Activated CD4-positive, CD25-positive, alpha-beta regulatory T cell treated with anti-CD3 and anti-CD28 coated beads, Interleukin-2, amount 50 U/mL, for 24 hours (primary cell): ENCODE measurements around the gene AFAP1L2.

ENCODE experiments used
- ATAC-seq, 2 donors: fragments of 150-1000 bp; cut with Tn5 transposase; one replicate each; pipeline ENCODE4 v1.10.0; 2021; ENCODE audit warnings: mild to moderate bottlenecking in 1 of 2, moderate library complexity in 1 of 2

AFAP1L2 gene

DNA sequence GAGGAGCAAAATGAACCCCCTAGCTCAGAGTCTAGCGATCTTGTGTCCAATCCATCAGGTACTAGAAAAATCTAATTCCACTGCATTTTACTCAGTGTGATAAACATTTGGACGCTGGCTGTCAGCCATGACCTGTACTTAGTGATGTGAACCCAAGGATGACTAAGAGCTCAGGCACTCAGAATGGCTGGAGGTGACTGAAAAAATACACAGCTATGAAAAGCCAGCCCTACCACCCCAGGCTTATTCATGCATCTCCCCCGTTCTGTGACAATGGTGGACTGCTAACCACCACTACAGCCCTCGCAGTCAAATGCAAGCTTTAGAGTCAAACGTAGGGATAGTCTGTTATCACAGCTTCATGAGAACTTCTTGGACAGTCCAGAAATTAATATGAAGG lies 14.9 kb downstream of the AFAP1L2 start:
- ATAC-seq = no peak

DNA sequence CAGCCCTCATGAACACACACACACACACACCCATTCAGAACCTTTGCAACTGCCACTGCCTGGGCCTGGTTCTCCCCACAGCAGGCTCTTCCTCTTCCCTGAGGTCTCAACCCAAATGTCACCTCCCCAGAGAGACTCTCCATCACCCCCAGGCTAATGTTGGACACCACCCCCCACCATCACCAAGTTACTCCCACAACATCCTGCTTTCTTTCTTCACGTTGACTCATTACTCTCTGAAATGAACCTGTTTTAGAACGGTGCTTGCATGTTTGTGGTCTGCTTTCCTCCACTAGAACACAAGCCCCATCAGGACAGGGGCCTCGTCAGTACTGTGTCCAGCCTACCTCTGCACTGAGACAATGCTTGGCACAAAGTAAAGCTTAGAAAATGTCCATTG lies 16.0 kb downstream of the AFAP1L2 start:
- ATAC-seq = no peak

DNA sequence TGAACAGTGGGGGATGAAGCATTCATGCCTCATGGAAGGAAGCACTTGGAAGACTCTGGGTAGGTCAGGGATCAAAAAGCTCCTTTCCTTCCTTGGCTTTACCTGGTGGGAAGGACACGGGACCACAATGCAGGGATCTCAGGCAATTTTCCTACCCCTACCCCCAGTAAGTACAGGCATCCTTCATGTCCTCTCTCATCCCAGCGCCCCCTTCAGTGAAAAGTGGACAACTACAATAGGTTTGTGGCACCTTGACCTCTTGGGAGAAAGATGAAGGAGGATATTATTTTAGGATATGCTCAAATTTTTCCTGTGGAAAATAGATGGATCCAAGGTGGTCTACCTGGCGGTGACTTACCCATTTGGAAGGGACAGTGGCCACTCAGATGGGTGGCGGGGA lies 16.5 kb downstream of the AFAP1L2 start:
- ATAC-seq = no peak

DNA sequence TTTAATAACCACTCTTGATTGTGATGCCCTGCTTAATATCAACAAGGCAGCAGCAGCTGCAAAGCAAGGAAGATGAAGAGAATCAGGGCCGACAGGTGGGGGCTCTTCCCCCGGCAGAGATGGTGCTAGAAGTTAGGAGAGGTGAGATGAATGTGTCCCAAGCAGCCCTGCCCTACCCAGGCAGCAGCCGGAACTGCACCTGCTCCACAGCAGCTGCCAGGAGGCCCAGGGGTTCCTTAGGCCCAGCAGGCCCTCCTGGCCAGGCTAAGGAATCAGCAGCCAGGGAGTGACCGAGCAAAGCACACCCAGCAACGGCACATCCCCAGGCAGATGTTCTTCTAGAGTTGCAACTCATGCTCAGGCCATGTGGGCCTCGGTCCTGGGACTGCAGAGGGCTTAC lies 17.9 kb downstream of the AFAP1L2 start:
- ATAC-seq = no peak

DNA sequence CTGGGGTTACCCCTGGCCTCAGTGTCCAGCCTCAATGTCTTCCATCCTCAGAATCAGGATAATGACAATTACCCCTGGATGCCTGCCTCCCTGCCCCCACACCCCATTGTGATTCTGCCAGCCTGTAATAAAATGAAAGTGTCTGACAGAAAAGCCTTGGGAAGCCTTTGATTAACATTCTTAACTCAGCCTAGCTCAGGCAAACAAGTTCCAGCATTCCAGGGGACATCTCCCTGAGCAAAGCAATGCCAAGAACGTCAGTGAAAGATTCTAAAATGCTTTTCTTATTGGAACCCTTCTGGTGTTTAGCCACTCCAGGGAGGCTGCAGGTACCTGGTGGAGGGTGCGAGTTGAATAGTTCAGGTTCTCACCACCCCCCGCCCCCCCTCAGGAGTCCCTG lies 18.7 kb downstream of the AFAP1L2 start:
- no peak for ATAC-seq

DNA sequence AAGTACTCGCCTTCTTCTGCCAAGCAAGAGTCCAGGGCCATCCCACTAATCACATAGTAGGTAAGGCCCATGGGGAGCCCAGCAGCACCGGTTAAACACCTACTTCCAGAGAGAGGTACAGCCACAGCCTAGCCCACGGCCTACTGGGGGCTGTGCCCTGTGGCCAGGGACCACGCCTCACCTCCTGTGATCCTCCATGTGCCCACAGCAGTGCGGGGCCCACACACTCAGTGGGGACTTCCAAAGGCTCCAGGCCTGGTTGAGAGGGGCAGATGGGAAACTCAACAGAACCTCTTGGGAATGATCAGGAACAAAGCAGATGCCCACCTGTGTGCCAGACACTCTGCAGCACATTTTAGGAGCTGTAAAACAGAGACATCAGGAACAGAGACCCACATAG lies 19.7 kb downstream of the AFAP1L2 start:
- ATAC-seq = no peak

DNA sequence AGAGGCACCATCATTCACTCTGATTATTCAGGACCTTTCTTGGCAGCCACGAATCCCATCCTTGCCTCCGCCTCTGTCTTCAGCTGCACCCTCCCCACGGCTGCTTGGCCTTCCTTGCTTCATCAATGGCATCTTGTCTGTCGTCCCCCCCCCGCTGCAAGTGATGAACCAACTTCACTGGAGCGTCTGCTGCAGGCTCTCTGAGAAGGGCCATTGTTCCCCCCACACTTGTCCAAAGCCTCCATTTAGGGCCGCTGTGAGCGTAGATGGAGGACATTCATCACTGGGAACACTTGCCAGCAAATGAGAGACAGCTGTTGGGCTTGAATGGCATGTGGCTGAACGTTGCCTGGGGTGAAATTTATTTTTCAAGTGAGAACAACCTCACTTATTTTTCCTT lies 20.1 kb downstream of the AFAP1L2 start:
- no peak for ATAC-seq

DNA sequence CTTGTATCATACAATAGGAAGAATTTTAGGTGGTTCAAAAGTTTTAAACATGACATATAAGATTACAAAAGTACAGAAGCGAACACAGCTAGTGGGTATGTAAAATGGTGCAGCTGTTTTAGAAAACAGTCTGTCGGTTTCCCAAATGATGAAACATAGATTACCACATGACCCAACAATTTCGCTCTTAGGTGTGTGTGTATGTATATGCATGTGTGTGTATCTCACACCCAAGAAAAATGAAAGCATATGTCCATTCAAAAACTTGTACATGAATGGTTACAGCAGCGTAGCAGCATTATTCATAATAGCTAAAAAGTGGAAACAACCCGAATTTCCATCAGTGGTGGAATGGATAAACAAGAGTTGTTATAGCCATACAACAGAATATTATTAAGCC lies 23.5 kb downstream of the AFAP1L2 start:
- ATAC-seq = no peak

DNA sequence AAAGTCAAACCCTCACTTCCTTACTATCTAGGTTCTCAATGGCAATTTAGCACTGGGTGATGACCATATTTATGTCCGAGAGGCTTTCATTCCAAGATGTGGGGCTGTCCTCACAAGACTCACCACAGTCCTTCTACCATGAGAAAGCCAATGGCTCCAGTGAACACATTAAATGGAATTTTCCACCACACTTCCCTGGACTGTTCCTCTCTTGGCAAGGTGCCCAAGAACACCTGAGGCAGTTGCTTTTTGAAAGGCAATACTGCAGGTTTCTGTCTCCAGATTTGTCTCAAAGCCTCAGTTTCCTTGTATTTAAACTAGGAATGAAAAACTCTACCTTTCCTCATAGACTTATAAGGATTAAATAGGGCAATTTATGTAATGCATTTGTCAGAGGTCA lies 24.2 kb downstream of the AFAP1L2 start:
- ATAC-seq = no peak

DNA sequence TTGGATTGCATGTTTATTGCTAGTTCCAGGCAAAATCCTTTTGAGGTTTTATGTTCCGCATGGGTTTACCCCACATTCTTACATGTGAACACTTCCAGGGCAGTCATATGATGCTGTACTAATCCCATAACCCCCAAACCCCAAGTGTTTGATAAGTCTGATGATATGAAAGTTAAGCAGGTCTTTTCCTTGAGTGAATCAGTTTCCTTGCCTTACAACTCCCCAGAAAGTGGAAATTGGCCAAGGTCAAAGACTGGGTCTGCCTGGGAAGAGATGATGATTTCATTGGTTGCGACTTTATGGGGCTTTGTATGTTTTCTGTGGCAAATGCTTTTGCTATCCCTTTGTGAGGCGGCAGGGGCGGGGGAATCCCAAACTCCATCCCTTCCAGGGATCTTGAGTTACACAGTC lies 24.7 kb downstream of the AFAP1L2 start:
- ATAC-seq = no peak

DNA sequence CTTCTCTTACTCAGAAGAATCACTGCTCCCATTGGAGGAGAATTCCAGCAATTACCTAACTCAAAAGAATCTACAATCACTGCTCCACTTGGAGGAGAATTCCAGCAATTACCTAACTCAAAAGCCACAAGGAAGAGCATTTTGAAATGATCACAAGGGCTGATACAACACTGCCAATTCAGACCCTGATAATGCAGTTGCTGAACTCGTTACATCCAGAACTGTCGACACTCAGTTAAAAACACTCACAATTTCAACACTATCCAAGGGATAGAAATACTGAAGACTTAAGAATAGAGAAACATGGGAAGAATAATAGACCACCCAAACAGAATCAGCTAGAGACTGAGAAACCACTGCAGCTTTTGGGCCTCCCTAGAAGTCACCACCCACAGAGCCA lies 27.8 kb downstream of the AFAP1L2 start:
- ATAC-seq = no peak

DNA sequence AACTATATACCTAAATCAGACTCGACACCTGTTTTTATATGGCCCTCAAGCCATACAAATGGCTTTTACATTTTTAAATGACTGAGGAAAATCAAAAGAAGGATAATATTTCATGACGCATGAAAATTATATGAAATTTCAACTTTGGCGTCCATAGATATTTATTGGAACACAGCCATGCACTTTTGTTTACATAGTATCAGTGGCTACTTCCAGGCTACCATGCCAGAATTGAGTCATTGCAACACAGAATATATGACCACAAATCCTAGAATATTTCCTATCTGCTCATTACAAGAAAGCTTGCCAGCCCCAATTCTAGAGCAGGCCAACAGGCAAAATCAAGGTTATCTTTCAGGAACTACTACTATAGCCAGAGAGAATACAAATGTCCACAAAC lies 29.3 kb downstream of the AFAP1L2 start:
- no peak for ATAC-seq

DNA sequence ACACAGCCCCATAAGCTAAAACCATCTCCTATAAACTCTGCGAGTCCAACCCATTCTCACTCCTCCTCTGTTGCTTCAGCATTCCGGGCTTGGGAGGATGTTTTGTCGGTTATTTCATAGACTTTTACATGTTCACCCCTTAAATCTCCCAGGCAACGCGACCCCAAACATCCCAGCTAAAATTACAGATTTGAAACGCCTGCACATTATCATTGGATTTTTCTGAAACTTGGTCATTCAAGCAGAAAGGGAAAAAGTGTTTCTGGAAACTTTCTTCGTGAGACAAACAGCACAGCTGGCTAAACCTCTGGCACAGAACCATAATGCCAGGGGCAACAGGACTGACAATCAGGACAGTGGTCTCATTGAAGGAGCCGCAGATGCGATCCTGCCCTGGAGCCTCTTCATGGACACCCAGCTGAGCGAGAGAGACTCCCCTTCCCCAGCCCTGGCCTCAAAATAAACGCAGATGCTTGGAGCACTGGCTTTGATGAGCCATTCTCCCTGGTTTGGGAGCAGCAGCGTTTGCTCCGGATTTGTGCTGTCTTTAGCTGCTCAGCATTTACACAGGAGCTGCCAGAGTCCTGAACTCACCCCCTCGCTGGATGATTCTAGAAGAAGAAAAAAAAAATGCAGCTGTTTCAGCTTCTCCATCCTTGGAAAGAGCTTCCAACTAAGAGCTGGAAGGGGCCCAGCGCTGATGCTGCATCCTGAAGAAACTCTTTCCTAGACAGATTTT lies 30.1 kb downstream of the AFAP1L2 start:
- no peak for ATAC-seq

DNA sequence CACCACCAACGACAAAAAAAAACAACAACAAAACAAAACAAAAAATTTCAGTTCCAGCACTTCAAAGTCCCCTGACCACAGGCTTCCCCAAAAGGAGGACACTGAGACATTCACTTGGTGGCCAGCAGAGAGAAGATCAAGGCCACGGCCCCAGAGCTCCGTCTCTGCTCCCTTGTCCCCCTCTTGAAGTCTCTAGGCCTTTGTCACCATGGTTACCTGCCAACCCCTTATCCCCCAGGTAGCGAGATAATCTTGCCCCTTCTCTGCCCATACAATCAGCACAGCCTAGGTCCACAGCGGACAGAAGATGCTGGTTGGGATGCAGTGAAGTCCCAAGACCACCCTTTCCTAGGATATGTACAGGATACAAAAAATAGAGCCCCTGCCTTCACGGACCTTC lies 30.7 kb downstream of the AFAP1L2 start:
- ATAC-seq = no peak

DNA sequence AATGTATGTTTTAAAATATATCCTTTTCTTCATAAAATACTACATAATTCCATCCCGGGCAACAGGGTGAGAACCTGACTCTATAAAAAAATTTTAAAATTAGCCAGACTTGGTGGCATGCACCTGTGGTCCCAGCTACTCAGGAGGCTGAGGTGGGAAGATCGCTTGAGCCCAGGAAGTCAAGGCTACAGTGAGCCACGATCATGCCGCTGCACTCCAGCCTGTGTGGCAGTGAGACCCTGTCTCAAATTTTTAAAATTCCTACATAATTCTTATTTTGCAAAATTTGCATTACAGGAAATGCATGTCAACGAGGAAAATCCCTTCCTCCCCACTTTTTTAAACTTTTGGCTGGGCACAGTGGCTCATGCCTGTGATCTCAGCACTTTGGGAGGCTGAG lies 31.3 kb downstream of the AFAP1L2 start:
- no peak for ATAC-seq

DNA sequence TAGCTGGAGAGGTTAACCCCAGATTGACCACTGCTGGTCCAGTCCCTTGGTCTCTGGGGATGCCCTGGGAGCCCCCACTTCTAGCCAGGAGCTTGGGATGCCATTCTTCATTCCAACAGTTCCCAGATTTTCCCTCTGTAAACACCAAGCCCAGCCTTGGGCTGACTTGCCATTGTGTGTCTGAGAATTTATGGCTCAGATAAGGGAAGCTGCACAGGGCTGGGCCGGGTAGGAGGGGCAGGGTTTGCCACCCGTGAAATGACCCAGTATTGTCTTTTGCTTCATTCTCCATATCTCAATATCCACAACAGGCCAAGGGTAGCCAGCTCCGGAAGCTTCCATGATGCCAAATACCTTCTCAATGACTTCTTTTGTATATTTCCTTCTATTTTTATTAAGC lies 32.1 kb downstream of the AFAP1L2 start:
- ATAC-seq = no peak

DNA sequence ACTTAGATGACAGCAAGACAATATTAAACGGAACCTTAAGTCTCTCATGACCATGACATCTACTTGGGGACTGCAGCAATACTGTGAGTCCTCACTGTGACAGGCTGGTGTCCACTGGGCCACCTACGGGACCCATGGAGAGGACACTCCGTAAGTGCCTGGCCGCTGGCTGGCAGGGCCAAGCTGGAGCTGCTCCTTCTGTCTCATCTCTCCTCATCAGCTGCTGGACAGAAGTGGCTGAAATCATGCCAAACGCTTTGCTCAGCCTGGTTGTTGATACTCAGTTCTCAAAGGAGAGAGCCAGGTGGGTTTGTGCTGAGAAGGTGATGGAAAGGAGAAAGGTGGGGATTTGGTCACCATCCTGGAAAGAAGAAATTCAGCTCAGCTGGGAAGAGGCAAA lies 33.3 kb downstream of the AFAP1L2 start:
- no peak for ATAC-seq

DNA sequence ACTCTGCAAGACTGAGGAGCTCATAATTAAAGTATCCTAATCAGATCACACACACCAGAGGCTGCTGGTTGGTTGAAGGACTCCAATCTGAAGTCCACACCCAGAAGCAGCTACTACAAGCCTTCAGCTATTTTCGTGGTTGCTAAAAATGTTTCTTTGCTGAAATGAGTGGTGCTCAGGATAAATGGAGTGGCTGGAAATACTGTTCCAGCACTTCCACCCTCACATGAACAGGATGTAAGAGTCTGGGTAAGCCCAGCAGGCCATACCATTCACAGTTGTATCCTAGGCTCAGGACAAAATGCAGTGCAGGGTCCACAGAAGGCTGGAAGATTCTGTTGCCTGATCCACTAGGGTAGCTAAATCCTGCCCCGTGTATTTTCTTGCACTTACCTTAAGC lies 34.1 kb downstream of the AFAP1L2 start:
- ATAC-seq = no peak

DNA sequence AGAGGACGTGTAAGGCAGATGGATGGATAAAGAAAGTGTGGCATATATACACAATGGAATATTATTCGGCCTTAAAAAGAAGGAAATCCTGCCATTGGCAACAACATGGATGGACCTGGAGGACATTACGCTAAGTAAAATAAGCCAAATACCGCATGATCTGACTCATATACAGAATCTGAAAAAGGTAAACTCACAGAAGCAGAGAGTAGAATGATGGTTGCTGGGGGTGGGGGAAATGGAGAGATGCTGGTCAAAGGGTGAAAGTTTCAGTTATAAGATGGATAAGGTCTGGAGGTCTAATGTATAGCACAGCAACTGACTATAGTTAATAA lies 36.3 kb downstream of the AFAP1L2 start:
- no peak for ATAC-seq

DNA sequence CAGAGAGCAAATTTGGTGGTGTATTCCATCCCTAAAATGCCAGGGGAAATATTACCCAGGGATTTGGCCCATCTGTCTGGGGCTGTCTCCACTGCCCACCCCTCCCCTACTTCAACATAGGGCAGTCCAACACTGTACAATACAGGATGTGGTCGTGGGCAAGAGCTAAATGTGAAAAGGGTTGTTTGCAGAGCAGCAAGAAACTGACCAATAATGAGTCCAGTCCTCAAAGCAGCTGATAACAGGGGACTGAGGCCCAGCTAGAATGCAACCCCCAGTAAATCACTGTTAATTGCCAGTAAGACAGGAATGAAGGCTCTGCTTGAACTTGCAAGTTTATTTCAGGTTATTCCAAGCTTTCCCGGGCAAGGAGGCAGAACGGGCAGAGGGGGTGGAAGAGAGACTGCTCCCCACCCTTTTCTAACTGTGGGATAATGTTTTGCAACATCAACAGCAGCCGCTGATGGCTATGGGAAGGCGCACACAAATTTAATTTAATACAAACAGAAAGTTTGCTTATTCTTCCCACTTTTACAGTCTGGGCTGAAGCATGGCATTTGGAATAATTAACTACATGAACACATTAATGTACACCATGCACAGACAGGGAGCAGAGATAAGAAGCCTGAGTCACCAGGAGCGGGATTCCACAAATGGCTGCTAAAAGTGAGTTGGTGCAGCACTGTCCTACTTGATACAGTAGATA lies 36.8 kb downstream of the AFAP1L2 start:
- ATAC-seq = no peak

DNA sequence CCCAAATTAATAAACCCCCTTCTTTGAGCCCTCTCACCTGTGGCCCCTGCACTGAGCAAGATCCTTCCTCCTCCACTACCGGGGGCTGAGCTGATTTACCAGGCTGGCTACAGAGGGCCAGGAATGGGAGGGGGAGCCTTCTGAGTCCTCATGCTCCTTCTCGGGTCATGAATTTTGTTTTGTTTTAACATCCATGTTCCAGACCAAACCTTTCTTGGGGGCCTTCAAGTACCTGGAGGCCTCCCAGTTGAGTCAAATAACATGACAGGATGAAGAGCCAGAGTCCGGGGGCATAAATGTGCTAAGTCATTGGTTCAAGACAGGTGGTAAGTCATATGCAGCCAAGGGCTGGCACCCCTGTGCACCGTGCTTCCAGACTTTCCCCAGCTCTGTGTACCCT lies 39.6 kb downstream of the AFAP1L2 start:
- ATAC-seq = no peak

DNA sequence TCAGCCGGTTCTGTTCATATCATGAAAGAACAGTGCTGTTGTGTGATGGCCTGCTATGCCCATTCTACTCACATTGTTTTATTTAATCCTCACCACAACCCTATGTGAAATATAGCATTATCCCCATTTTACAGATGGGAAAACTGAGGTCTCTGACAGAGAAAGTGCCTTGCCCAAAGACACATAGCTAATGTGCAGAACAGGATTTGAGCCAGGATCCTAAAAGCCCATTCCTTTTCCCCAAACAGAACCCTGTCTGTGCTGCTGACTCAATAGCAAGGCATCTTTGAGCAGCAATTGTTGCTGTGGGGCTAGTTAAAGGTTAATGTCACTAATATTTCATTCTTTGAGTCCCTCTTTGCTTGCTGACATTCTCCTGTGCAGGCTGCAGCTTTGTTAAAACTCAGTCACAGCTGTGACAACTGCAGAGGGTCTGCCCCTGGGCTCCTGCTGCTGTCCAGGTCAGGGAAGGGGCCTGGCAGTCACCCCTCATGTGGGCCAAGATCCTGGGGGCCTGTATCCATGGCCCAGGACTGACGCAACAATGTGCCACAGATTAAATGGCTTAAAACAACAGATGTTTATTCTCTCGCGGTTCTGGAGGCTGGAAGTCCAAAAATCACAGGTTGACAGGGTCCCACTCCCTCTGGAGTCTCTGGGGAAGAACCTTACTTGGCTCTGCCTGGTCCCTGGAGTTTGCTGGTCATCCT lies 40.4 kb downstream of the AFAP1L2 start:
- ATAC-seq = no peak

DNA sequence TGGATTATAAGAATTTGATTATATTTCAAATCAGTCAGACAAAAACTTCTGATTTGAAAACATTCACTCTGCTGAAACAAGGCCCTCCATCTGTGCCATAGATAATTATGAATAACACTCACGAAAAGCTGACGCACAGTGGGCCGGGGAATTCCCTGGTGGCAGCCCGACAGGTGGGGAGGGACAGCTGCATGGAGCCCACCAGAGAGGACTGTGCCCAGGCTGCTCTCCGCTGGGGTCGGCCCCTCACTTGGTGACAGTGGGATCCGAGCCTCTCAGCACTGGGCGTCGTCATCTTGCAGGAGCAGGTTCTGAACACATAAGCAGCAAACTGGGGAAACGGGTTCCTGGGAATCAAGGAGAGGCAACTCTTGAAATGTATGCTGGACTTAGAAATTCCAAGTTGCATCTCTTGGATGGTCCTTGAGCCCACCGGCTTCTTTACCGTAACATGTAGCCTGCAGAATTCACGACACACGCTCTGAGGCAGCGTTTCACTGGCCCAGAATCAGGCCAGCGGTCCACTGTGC lies 41.4 kb downstream of the AFAP1L2 start:
- ATAC-seq = no peak

DNA sequence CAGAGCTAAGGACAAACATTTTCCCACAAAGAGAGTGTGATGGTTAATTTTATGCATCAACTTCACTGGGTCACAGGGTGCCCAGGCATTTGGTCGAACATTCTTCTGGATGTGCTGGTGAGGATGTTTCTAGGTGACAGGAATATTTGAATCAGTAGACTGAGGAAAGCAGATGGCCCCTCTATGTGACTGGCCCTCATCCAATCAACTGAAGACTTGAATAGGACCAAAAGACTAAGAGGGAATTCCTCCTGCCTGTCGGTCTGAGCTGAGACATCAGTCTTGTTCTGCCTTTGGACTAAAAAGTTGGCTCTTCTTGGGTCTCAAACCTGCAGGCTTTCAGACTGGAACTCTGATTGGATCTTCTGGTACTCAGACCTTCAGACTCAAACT lies 44.4 kb downstream of the AFAP1L2 start:
- no peak for ATAC-seq
